Bronchial epithelial cell (primary cell): Measurements from ENCODE around the gene ARHGAP35. TPM values are rescaled to one million over a fixed set of nuclear protein-coding genes. Genes with fewer than 3 reads are reported as not detected.
A peak's percentile ranks its signal among the peaks of the same experiment; 100 is the strongest.

Source experiments
- DNase-seq: peaks from one replicate; pipeline ENCODE4 v3.0.0-alpha.2; 2010; ENCODE audit warnings: low read depth
- FAIRE-seq: peaks from 2 replicates; lab custom pipeline; 2011; peaks lifted over from hg19 to GRCh38; lab: Jason Lieb, UNC
- H3K27me3 ChIP-seq: 2 replicates; pipeline ENCODE4 v1.5.1; 2011; ENCODE audit warnings: low read length; ENCODE audit not compliant: control insufficient read depth, insufficient read depth
- H3K36me3 ChIP-seq: 2 replicates; pipeline ENCODE4 v1.5.1; 2011; ENCODE audit warnings: low read length; ENCODE audit not compliant: control insufficient read depth, insufficient read depth
- H3K4me3 ChIP-seq: 2 replicates; pipeline ENCODE4 v1.5.1; 2011; ENCODE audit warnings: mild to moderate bottlenecking, low read depth, low read length, control low read depth
- CTCF ChIP-seq: IDR thresholded peaks from 2 replicates; pipeline ENCODE4 v1.5.1; 2011; ENCODE audit warnings: mild to moderate bottlenecking, moderate library complexity, low read length, control low read depth, inconsistent platforms; ENCODE audit not compliant: insufficient read depth, severe bottlenecking
- total RNA-seq: library from RNA; depleted of rRNA; stranded (reverse); fragments of >200 nt; gene quantifications from 2 replicates; pipeline ENCODE4 v1.2.1, GENCODE V29; 2014

ARHGAP35 gene
- total RNA-seq, 1 donor from 2014 or later = 24.0 TPM

DNA sequence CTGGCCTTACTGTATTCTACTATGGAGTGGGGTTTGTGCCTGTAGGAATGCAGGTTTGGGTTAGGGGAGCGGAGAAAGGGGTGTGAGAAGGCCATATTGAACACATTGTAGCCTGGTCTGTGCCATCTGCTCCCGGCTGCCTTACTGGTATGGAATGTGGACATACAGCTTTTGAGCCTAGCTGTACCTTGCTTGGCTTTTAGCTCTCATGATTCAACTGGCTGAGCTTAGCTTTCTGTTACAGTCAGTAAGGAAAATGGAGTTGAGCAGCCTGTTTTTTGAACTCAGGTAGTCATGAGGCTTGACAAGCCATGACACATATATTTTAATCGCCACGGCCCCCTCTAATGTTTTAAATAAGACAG, 41.6 kb downstream of the ARHGAP35 start:
- Histone ChIP-seq H3K36me3 (no peaks in the 10 kb centered on the region), H3K27me3 (no peaks in the 10 kb centered on the region), H3K4me3 (no peak overlapping the region)
- TF ChIP-seq CTCF = no peak
- peak; percentile 98 for DNase-seq
- no peak for FAIRE-seq

DNA sequence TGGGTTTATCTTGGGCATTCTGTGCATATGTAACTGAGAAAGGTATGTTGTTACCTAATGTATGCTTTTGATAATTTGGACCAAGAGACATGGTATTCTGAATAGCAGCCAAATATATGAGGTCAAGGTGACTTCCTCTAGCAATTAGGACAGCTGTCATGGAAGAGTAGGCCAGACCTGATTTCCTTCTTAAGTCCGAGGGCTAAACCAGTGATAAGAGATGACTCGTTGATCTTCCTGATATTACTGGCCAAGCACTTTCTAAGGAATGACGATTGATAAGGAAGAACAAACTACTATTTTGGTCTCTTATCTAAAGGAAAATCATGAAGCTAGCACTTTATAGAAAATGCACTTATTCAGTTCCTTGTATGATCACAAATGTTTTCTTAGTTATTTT, 42.7 kb downstream of the ARHGAP35 start:
- Histone ChIP-seq H3K27me3 (no peaks in the 10 kb centered on the region), H3K36me3 (no peaks in the 10 kb centered on the region), H3K4me3 (no peak overlapping the region)
- FAIRE-seq (no peak), DNase-seq (peak; percentile 31)
- no peak for TF ChIP-seq CTCF

- DNase-seq (no peak), FAIRE-seq (no peak)
- TF ChIP-seq CTCF = no peak
- Histone ChIP-seq H3K27me3 (no peaks in the 10 kb centered on the region), H3K36me3 (no peaks in the 10 kb centered on the region), H3K4me3 (no peak overlapping the region)
Observed at GRCh38 chr19:46904114-46905060, 43.6 kb downstream of the ARHGAP35 start.

DNA sequence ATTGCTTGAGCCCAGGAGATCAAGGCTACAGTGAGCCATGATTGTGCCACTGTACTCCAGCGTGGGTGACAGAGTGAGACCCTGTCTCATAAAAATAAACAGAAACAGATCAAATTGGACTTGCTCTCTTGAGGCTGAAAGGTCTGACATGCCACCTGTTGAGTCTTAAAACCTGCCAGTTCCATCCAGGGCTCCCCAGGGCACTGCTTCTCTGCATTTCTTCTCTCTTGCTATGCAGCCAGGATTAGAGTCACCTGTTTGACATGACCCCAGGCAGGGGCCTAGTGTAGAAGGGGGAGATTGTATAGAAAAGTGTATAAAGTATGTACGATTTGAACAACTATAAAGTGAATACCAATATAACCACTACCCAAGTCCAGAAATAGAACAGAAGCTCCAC, 45.4 kb downstream of the ARHGAP35 start:
- DNase-seq = no peak
- H3K36me3 ChIP-seq = no peaks in the 10 kb centered on the region
- no peak overlapping the region for H3K4me3 ChIP-seq
- TF ChIP-seq CTCF = no peak
- no peaks in the 10 kb centered on the region for H3K27me3 ChIP-seq
- no peak for FAIRE-seq

DNA sequence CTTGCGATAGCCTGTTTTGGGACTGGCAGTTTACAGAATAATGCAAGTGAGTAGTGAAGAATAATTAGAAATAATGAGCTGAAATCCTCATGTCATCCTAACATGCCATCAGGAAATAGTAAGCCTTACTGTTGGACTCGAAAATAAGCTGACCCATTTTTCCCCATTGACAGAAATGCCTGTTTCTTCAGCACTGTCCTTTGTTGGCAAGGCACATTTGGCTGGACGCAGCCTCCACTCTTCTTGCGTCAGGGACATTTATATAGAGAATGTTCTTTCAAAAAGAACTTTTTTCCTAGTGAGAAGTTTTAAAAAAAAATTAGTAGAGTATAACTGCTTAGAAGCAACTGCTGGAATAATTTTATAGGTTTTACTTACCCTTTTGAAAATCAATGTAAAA, 47.1 kb downstream of the ARHGAP35 start:
- DNase-seq (no peak), FAIRE-seq (no peak)
- no peaks in the 10 kb centered on the region for H3K36me3 ChIP-seq
- no peak for TF ChIP-seq CTCF
- no peak overlapping the region for H3K4me3 ChIP-seq
- H3K27me3 ChIP-seq = no peaks in the 10 kb centered on the region
